ENCODE data around the gene POLR1D.

DNA sequence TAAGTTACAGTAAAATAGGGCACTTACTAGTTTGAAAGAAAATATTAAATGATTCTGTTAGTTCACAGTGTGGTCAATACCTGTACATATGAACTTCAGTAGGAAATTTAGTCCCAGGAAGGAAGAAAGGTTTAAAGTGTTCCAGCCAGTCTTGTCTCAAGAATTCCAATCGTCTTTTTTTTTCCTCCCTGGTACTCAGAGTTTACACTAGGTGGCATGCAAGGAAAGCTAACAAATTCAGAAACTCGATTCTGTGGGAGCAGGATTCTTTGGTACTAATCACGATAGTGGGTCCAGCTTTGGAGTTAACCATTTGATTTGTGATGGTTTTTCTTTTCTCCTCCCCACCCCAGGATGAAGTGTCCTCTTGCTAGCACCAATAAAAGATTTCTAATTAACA is 43.6 kb downstream of the POLR1D start:
- TF ChIP-seq POLR2A (IDR thresholded peaks at IDR 0.05) (no peak), POLR2AphosphoS5 (IDR thresholded peaks at IDR 0.05) (no peak)

Measured in prostate gland (tissue), 1 donor.